GM23338 (cell line): ENCODE results near the gene ADGRV1. TPM values are rescaled to one million over a fixed set of nuclear protein-coding genes. Genes with fewer than 3 reads are reported as not detected.

Experiments used
- ATAC-seq: fragments of 200-7000 bp; cut with Tn5 transposase; 3 replicates; pipeline ENCODE4 v1.9.1; 2020
- DNase-seq: peaks from one replicate; pipeline ENCODE4 v3.0.0-alpha.2; 2015; ENCODE audit warnings: low spot score
- H2AFZ ChIP-seq: fragments of 200-600 bp; sonication (generic); 2 replicates; pipeline ENCODE4 v1.8.0; 2016; ENCODE audit warnings: antibody characterized with exemption, mild to moderate bottlenecking, moderate library complexity
- H3F3A ChIP-seq: fragments of 200-600 bp; sonication (generic); replicated peaks from 2 replicates; pipeline ENCODE4 v1.8.0; 2017; ENCODE audit warnings: antibody characterized with exemption, mixed run types, low read depth
- H3K27ac ChIP-seq: fragments of 200-600 bp; sonication (generic); 2 replicates; pipeline ENCODE4 v1.6.1; 2016; ENCODE audit warnings: low read depth
- H3K27me3 ChIP-seq: fragments of 200-600 bp; sonication (generic); 2 replicates; pipeline ENCODE4 v1.8.0; 2016; ENCODE audit warnings: mild to moderate bottlenecking, mixed run types, moderate library complexity; ENCODE audit not compliant: insufficient read depth
- H3K36me3 ChIP-seq: fragments of 200-600 bp; sonication (generic); 2 replicates; pipeline ENCODE4 v1.8.0; 2016; ENCODE audit warnings: mild to moderate bottlenecking; ENCODE audit not compliant: insufficient read depth
- H3K4me1 ChIP-seq: fragments of 200-600 bp; sonication (generic); 2 replicates; pipeline ENCODE4 v1.8.0; 2016; ENCODE audit warnings: mild to moderate bottlenecking, moderate library complexity; ENCODE audit not compliant: insufficient read depth
- H3K4me2 ChIP-seq: fragments of 200-600 bp; sonication (generic); 2 replicates; pipeline ENCODE4 v1.7.1; 2017; ENCODE audit warnings: mixed run types
- H3K4me3 ChIP-seq: fragments of 200-600 bp; sonication (generic); 2 replicates; pipeline ENCODE4 v1.6.1; 2016; ENCODE audit warnings: mixed run types
- H3K79me2 ChIP-seq: fragments of 200-600 bp; sonication (generic); replicated peaks from 2 replicates; pipeline ENCODE4 v1.8.0; 2017; ENCODE audit warnings: mild to moderate bottlenecking; ENCODE audit not compliant: insufficient read depth
- H3K9me2 ChIP-seq: fragments of 200-600 bp; sonication (generic); 2 replicates; pipeline ENCODE4 v1.8.0; 2017; ENCODE audit not compliant: insufficient read depth
- H4K20me1 ChIP-seq: fragments of 200-600 bp; sonication (generic); replicated peaks from 2 replicates; pipeline ENCODE4 v1.8.0; 2017; ENCODE audit warnings: mild to moderate bottlenecking; ENCODE audit not compliant: insufficient read depth
- H3K27ac Mint-ChIP-seq: 2 replicates; pipeline ENCODE4 v1.8.0; 2020; ENCODE audit warnings: inconsistent platforms, mild to moderate bottlenecking, moderate library complexity, mixed read lengths
- H3K27me3 Mint-ChIP-seq: 3 replicates; pipeline ENCODE4 v1.8.0; 2022; ENCODE audit warnings: low read depth, mild to moderate bottlenecking, moderate library complexity, mixed read lengths, inconsistent platforms; ENCODE audit not compliant: insufficient read depth, poor library complexity
- H3K36me3 Mint-ChIP-seq: 3 replicates; pipeline ENCODE4 v1.8.0; 2021; ENCODE audit warnings: low read depth, mild to moderate bottlenecking, inconsistent platforms, moderate library complexity, mixed read lengths
- H3K4me1 Mint-ChIP-seq: 3 replicates; pipeline ENCODE4 v1.8.0; 2020; ENCODE audit warnings: mild to moderate bottlenecking, inconsistent platforms, mixed read lengths
- H3K4me3 Mint-ChIP-seq: 3 replicates; pipeline ENCODE4 v1.8.0; 2021; ENCODE audit warnings: moderate library complexity, mild to moderate bottlenecking, inconsistent platforms, mixed read lengths
- H3K9me3 Mint-ChIP-seq: 3 replicates; pipeline ENCODE4 v1.8.0; 2020; ENCODE audit warnings: moderate library complexity, mild to moderate bottlenecking, inconsistent platforms, mixed read lengths
- CREB1 ChIP-seq: fragments of 250-450 bp; sonication (Bioruptor Pico); IDR thresholded peaks from 2 replicates; pipeline ENCODE4 v1.5.0; 2020; ENCODE audit warnings: low read depth, mild to moderate bottlenecking, moderate library complexity
- CTCF ChIP-seq, 2 experiments: fragments of 200-600 bp in 1 of 2; sonication (generic) in 1 of 2; conservative IDR thresholded peaks; 2 replicates each; pipeline versions ENCODE4 v1.5.1 to v1.6.1; 2016 to 2017; ENCODE audit warnings: antibody characterized with exemption in 2 of 2, low read depth in 2 of 2, mild to moderate bottlenecking in 2 of 2, moderate library complexity in 1 of 2
- ETS1 ChIP-seq: IDR thresholded peaks from 2 replicates; pipeline ENCODE4 v1.6.1; 2016; ENCODE audit warnings: antibody characterized with exemption
- EZH2 ChIP-seq: fragments of 200-600 bp; sonication (generic); IDR thresholded peaks from one replicate; pipeline ENCODE4 v1.8.0; 2017; ENCODE audit warnings: antibody characterized with exemption, mild to moderate bottlenecking, low read depth; ENCODE audit not compliant: unreplicated experiment
- EZH2phosphoT487 ChIP-seq: fragments of 200-600 bp; sonication (generic); IDR thresholded peaks from one replicate; pipeline ENCODE4 v1.8.1; 2018; ENCODE audit warnings: antibody characterized with exemption; ENCODE audit not compliant: unreplicated experiment
- JUNB ChIP-seq: IDR thresholded peaks from one replicate; pipeline ENCODE4 v1.6.1; 2016; ENCODE audit warnings: antibody characterized with exemption; ENCODE audit not compliant: unreplicated experiment
- NANOG ChIP-seq: IDR thresholded peaks from 2 replicates; pipeline ENCODE4 v1.6.1; 2016; ENCODE audit warnings: antibody characterized with exemption, borderline replicate concordance
- POLR2AphosphoS5 ChIP-seq: IDR thresholded peaks from 2 replicates; pipeline ENCODE4 v1.6.1; 2016; ENCODE audit warnings: antibody characterized with exemption, low read depth
- REST ChIP-seq: IDR thresholded peaks from one replicate; pipeline ENCODE4 v1.6.1; 2018; ENCODE audit warnings: antibody characterized with exemption; ENCODE audit not compliant: unreplicated experiment
- STAT1 ChIP-seq: IDR thresholded peaks from one replicate; pipeline ENCODE4 v1.6.1; 2016; ENCODE audit warnings: antibody characterized with exemption; ENCODE audit not compliant: unreplicated experiment
- ZNF114 ChIP-seq: fragments of 250-450 bp; sonication (Bioruptor Pico); IDR thresholded peaks from 2 replicates; pipeline ENCODE4 v1.5.0; 2020; ENCODE audit warnings: mild to moderate bottlenecking, moderate library complexity
- ZNF331 ChIP-seq: fragments of 250-450 bp; sonication (Bioruptor Pico); IDR thresholded peaks from 2 replicates; pipeline ENCODE4 v1.5.0; 2020; ENCODE audit warnings: low read depth, mild to moderate bottlenecking, moderate library complexity
- polyA plus RNA-seq: library from polyadenylated mRNA; unstranded; fragments of >200 nt; fragmentation: Nextera tagmentation; extraction: Ambion mirVana; gene quantifications from 2 replicates; pipeline ENCODE4 v1.2.1, GENCODE V29; 2016
- total RNA-seq: library from RNA; depleted of rRNA; stranded (reverse); fragments of >200 nt; shearing (Covaris generic); gene quantifications from 2 replicates; pipeline ENCODE4 v1.2.3, GENCODE V29; 2014
- TF ChIP-seq, protein P1 (sequence below): fragments of 250-450 bp; sonication (Bioruptor Pico); IDR thresholded peaks from 2 replicates; pipeline ENCODE4 v1.5.0; 2020; ENCODE audit warnings: mild to moderate bottlenecking, moderate library complexity

The ADGRV1 gene
- total and polyA plus RNA-seq, 2 experiments from 2014 or later = 46.1 to 149 TPM

GRCh38 chr5:91000743-91001142, 442.1 kb downstream of the ADGRV1 start:
- Mint-ChIP-seq H3K27me3 (no peaks in the 10 kb centered on the region), H3K4me1 (no peaks in the 10 kb centered on the region), H3K36me3 (peaks cover 12% of the 10 kb centered on the region), H3K27ac (no peak overlapping the region; the same call in 1 of the 2 replicates), H3K9me3 (0 out of 3 replicates have a peak, but pooled peaks cover under 1% of the 10 kb centered on the region), H3K4me3 (no peak overlapping the region)
- Histone ChIP-seq H3K36me3 (no peaks in the 10 kb centered on the region), H3K9me2 (no peaks in the 10 kb centered on the region), H3K27me3 (no peaks in the 10 kb centered on the region), H2AFZ (no peak overlapping the region), H3K4me3 (no peak overlapping the region), H3K4me1 (no peaks in the 10 kb centered on the region), H3K27ac (no peak overlapping the region), H3K4me2 (no peak overlapping the region), H4K20me1 (no peaks in the 10 kb centered on the region), H3K79me2 (no peaks in the 10 kb centered on the region), H3F3A (no peaks in the 10 kb centered on the region)
- DNase-seq (no peak), ATAC-seq (no peak)
- no peak for TF ChIP-seq NANOG
- TF ChIP-seq EZH2phosphoT487 = no peak
- TF ChIP-seq ZNF331 (CRISPR knock-in tag) = no peak
- no peak for TF ChIP-seq CTCF (conservative IDR thresholded peaks at IDR 0.05; ENCODE audit: low read depth in 2 of 2)
- TF ChIP-seq, protein P1, sequence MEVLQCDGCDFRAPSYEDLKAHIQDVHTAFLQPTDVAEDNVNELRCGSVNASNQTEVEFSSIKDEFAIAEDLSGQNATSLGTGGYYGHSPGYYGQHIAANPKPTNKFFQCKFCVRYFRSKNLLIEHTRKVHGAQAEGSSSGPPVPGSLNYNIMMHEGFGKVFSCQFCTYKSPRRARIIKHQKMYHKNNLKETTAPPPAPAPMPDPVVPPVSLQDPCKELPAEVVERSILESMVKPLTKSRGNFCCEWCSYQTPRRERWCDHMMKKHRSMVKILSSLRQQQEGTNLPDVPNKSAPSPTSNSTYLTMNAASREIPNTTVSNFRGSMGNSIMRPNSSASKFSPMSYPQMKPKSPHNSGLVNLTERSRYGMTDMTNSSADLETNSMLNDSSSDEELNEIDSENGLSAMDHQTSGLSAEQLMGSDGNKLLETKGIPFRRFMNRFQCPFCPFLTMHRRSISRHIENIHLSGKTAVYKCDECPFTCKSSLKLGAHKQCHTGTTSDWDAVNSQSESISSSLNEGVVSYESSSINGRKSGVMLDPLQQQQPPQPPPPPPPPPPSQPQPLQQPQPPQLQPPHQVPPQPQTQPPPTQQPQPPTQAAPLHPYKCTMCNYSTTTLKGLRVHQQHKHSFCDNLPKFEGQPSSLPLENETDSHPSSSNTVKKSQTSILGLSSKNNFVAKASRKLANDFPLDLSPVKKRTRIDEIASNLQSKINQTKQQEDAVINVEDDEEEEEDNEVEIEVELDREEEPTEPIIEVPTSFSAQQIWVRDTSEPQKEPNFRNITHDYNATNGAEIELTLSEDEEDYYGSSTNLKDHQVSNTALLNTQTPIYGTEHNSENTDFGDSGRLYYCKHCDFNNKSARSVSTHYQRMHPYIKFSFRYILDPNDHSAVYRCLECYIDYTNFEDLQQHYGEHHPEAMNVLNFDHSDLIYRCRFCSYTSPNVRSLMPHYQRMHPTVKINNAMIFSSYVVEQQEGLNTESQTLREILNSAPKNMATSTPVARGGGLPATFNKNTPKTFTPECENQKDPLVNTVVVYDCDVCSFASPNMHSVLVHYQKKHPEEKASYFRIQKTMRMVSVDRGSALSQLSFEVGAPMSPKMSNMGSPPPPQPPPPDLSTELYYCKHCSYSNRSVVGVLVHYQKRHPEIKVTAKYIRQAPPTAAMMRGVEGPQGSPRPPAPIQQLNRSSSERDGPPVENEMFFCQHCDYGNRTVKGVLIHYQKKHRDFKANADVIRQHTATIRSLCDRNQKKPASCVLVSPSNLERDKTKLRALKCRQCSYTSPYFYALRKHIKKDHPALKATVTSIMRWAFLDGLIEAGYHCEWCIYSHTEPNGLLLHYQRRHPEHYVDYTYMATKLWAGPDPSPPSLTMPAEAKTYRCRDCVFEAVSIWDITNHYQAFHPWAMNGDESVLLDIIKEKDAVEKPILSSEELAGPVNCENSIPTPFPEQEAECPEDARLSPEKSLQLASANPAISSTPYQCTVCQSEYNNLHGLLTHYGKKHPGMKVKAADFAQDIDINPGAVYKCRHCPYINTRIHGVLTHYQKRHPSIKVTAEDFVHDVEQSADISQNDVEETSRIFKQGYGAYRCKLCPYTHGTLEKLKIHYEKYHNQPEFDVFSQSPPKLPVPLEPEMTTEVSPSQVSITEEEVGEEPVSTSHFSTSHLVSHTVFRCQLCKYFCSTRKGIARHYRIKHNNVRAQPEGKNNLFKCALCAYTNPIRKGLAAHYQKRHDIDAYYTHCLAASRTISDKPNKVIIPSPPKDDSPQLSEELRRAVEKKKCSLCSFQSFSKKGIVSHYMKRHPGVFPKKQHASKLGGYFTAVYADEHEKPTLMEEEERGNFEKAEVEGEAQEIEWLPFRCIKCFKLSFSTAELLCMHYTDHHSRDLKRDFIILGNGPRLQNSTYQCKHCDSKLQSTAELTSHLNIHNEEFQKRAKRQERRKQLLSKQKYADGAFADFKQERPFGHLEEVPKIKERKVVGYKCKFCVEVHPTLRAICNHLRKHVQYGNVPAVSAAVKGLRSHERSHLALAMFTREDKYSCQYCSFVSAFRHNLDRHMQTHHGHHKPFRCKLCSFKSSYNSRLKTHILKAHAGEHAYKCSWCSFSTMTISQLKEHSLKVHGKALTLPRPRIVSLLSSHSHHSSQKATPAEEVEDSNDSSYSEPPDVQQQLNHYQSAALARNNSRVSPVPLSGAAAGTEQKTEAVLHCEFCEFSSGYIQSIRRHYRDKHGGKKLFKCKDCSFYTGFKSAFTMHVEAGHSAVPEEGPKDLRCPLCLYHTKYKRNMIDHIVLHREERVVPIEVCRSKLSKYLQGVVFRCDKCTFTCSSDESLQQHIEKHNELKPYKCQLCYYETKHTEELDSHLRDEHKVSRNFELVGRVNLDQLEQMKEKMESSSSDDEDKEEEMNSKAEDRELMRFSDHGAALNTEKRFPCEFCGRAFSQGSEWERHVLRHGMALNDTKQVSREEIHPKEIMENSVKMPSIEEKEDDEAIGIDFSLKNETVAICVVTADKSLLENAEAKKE (CRISPR knock-in tag) = no peak
- no peak for TF ChIP-seq POLR2AphosphoS5
- TF ChIP-seq ZNF114 (CRISPR knock-in tag) = no peak
- TF ChIP-seq ETS1 = no peak
- no peak for TF ChIP-seq EZH2
- no peak for TF ChIP-seq CREB1 (CRISPR knock-in tag)
- TF ChIP-seq REST = no peak
- no peak for TF ChIP-seq JUNB
- TF ChIP-seq STAT1 = no peak
